ENCODE results near the gene ADAMTS14.

The ADAMTS14 gene

GRCh38 chr10:70782086-70782745, 109.9 kb downstream of the ADAMTS14 start:
- TF ChIP-seq POLR2A (IDR thresholded peaks at IDR 0.05; ENCODE audit: low read length) (no peak), GATA1 (IDR thresholded peaks at IDR 0.05; ENCODE audit: low read depth, low read length) (no peak)
- no peak for DNase-seq

GRCh38 chr10:70782746-70783680, 110.7 kb downstream of the ADAMTS14 start:
- DNase-seq: no peak
- no peak for TF ChIP-seq POLR2A (IDR thresholded peaks at IDR 0.05; ENCODE audit: low read length)

GRCh38 chr10:70784016-70784415, 111.7 kb downstream of the ADAMTS14 start:
- no peak for TF ChIP-seq GATA1 (IDR thresholded peaks at IDR 0.05; ENCODE audit: low read depth, low read length)
- TF ChIP-seq POLR2A (IDR thresholded peaks at IDR 0.05; ENCODE audit: low read length): no peak
- no peak for DNase-seq

GRCh38 chr10:70784471-70784870, 112.2 kb downstream of the ADAMTS14 start:
- no peak for DNase-seq

GRCh38 chr10:70785190-70785589, 112.9 kb downstream of the ADAMTS14 start, which contains the start of gene TBATA:
TSS of gene TBATA (minus strand) at chr10:70785377. CDS start at chr10:70783379, 1,998 bp downstream.
- TF ChIP-seq POLR2A (IDR thresholded peaks at IDR 0.05; ENCODE audit: low read length): no peak
- TF ChIP-seq GATA1 (IDR thresholded peaks at IDR 0.05; ENCODE audit: low read depth, low read length): no peak
- no peak for DNase-seq

More at GRCh38 chr10:70784471-70784870, 112.2 kb downstream of the ADAMTS14 start:
- no peak for TF ChIP-seq POLR2A (IDR thresholded peaks at IDR 0.05; ENCODE audit: low read length)
- TF ChIP-seq GATA1 (IDR thresholded peaks at IDR 0.05; ENCODE audit: low read depth, low read length): no peak

- no peak for DNase-seq
- TF ChIP-seq GATA1 (IDR thresholded peaks at IDR 0.05; ENCODE audit: low read depth, low read length): no peak
- TF ChIP-seq POLR2A (IDR thresholded peaks at IDR 0.05; ENCODE audit: low read length): no peak
Observed at GRCh38 chr10:70786799-70787415, 114.6 kb downstream of the ADAMTS14 start.

- no peak for DNase-seq
- TF ChIP-seq POLR2A (IDR thresholded peaks at IDR 0.05; ENCODE audit: low read length) (no peak), GATA1 (IDR thresholded peaks at IDR 0.05; ENCODE audit: low read depth, low read length) (no peak)
Observed at GRCh38 chr10:70791386-70792039, 119.2 kb downstream of the ADAMTS14 start.

- TF ChIP-seq GATA1 (IDR thresholded peaks at IDR 0.05; ENCODE audit: low read depth, low read length): no peak
- TF ChIP-seq POLR2A (IDR thresholded peaks at IDR 0.05; ENCODE audit: low read length): no peak
- DNase-seq: no peak
Observed at GRCh38 chr10:70795613-70796012, 123.3 kb downstream of the ADAMTS14 start.

- TF ChIP-seq GATA1 (IDR thresholded peaks at IDR 0.05; ENCODE audit: low read depth, low read length) (no peak), POLR2A (IDR thresholded peaks at IDR 0.05; ENCODE audit: low read length) (no peak)
- DNase-seq: no peak
Observed at GRCh38 chr10:70797840-70798239, 125.5 kb downstream of the ADAMTS14 start.

- TF ChIP-seq GATA1 (IDR thresholded peaks at IDR 0.05; ENCODE audit: low read depth, low read length) (no peak), POLR2A (IDR thresholded peaks at IDR 0.05; ENCODE audit: low read length) (no peak)
Observed at GRCh38 chr10:70799124-70799523, 126.8 kb downstream of the ADAMTS14 start.

GRCh38 chr10:70801854-70802253, 129.5 kb downstream of the ADAMTS14 start:
- DNase-seq: no peak
- TF ChIP-seq POLR2A (IDR thresholded peaks at IDR 0.05; ENCODE audit: low read length) (no peak), GATA1 (IDR thresholded peaks at IDR 0.05; ENCODE audit: low read depth, low read length) (no peak)

More at GRCh38 chr10:70799124-70799523, 126.8 kb downstream of the ADAMTS14 start:
- DNase-seq: no peak

- TF ChIP-seq POLR2A (IDR thresholded peaks at IDR 0.05; ENCODE audit: low read length) (no peak), GATA1 (IDR thresholded peaks at IDR 0.05; ENCODE audit: low read depth, low read length) (no peak)
- no peak for DNase-seq
Observed at GRCh38 chr10:70803775-70804420, 131.6 kb downstream of the ADAMTS14 start.

- TF ChIP-seq GATA1 (IDR thresholded peaks at IDR 0.05; ENCODE audit: low read depth, low read length) (no peak), POLR2A (IDR thresholded peaks at IDR 0.05; ENCODE audit: low read length) (no peak)
- DNase-seq: no peak
Observed at GRCh38 chr10:70804421-70804808, 132.1 kb downstream of the ADAMTS14 start.

All from erythroblast (primary cell).